Central memory CD8-positive, alpha-beta T cell (primary cell): ENCODE results near the gene TMEM106B.

Experiments
- ATAC-seq: fragments of 150-1000 bp; cut with Tn5 transposase; replicated peaks from 2 replicates; pipeline ENCODE4 v1.10.0; 2022; ENCODE audit warnings: mild to moderate bottlenecking, moderate FRiP score, moderate number of reproducible peaks; ENCODE audit not compliant: poor library complexity, severe bottlenecking; ENCODE audit errors: extremely low read depth
- DNase-seq, 2 donors: peaks; one replicate each; pipeline ENCODE4 v3.0.0; 2021; ENCODE audit warnings: low spot score in 2 of 2
- H3K27ac Mint-ChIP-seq: one replicate; pipeline ENCODE4 v1.8.0; 2022; ENCODE audit warnings: low read depth, mild to moderate bottlenecking, moderate library complexity, mixed read lengths
- H3K27me3 Mint-ChIP-seq: one replicate; pipeline ENCODE4 v1.8.0; 2022; ENCODE audit warnings: mixed read lengths
- H3K36me3 Mint-ChIP-seq: one replicate; pipeline ENCODE4 v1.8.0; 2022; ENCODE audit warnings: mild to moderate bottlenecking, moderate library complexity, mixed read lengths; ENCODE audit not compliant: insufficient read depth
- H3K4me1 Mint-ChIP-seq: one replicate; pipeline ENCODE4 v1.8.0; 2022; ENCODE audit warnings: mixed read lengths
- H3K4me3 Mint-ChIP-seq: one replicate; pipeline ENCODE4 v1.8.0; 2022; ENCODE audit warnings: mild to moderate bottlenecking, moderate library complexity, mixed read lengths
- H3K9me3 Mint-ChIP-seq: one replicate; pipeline ENCODE4 v1.8.0; 2022; ENCODE audit warnings: mixed read lengths

TMEM106B gene

DNA sequence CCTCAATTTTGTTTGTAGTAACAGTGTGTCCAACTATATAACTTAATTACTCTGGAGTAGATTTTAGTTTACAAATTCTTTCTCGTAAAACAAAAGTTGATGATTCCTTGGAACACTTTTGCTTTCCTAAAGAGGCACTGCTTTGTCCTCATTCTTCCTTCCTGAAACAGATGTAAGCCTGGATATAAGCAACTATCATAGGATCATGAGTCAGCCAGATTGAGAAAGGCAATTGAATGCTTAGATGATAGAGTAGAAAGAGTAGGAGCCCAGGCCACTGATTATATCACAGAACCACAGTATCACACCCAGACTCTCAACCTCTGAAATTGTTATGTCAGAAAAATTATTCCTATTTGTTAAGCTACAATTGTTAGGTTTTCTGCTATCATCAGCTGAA is 69.9 kb downstream of the TMEM106B start:
- Mint-ChIP-seq H3K27ac (no peak overlapping the region), H3K9me3 (no peaks in the 10 kb centered on the region), H3K4me1 (no peaks in the 10 kb centered on the region), H3K4me3 (no peak overlapping the region), H3K36me3 (no peaks in the 10 kb centered on the region), H3K27me3 (peaks cover 57% of the 10 kb centered on the region)
- ATAC-seq (no peak), DNase-seq (no peak)

DNA sequence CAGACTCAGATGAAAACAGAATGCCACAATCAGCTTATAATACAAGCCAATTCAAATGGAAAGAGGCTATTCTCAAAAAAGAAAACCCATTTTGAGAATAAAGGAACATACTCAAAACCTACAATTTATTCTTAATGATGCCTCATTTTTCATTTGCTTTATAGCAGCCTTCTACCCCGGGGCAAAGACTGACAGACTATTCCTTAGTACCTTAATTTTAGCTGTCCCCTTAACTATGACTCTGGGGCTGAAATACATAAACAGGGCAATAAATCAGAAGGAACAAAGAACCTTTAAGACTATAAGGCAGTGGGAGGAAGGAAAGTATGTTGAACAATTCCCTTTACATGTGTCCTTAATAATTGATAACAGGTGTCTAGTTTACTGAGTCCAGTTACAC is 76.8 kb downstream of the TMEM106B start:
- H3K4me1 Mint-ChIP-seq = no peaks in the 10 kb centered on the region
- H3K9me3 Mint-ChIP-seq = no peaks in the 10 kb centered on the region
- no peaks in the 10 kb centered on the region for H3K36me3 Mint-ChIP-seq
- ATAC-seq = no peak
- no peak overlapping the region for H3K4me3 Mint-ChIP-seq
- peaks cover 18% of the 10 kb centered on the region for H3K27me3 Mint-ChIP-seq
- DNase-seq = no peak
- H3K27ac Mint-ChIP-seq = no peak overlapping the region

DNA sequence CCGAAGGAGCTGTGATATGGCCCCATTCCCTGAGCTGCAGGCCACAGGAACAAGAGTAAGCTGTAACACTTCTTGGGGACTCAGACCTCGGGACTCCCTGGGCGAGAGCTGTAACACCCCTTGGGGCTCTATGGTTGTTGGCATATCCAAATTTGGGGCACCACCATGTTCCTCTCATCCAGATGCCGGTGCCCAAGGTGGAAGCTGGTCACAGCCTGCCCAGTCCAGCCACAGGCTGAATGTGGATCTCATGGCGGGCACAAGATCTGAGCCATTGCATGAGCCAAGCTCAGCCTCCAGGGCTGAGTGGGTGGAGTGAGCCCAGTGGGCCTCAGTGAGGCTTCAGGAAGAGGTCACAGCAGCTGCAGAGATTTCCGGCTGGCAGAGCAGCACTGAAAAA is 78.9 kb downstream of the TMEM106B start:
- Mint-ChIP-seq H3K4me1 (no peaks in the 10 kb centered on the region), H3K4me3 (no peak overlapping the region), H3K36me3 (no peaks in the 10 kb centered on the region), H3K9me3 (no peaks in the 10 kb centered on the region), H3K27me3 (peaks cover 11% of the 10 kb centered on the region), H3K27ac (no peak overlapping the region)
- DNase-seq = no peak
- no peak for ATAC-seq

DNA sequence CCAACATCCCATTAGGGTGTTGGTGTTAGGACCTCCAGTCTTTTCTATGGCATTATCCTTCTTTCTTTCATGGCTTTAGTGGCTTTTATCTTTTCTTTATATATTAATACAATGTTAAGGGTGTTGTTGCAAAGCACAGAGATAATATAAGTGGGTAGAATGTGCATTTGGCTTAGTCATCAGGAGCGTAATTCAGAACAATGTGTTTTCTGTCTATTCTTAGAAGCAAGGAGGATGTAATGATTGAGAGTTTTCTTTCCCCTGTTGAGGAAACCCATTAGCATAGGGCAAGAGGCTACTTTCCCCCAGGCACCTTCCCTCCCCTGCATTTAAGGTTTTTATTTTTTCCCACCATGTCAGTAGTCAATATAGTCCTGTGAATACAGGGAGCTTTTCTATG is 79.7 kb downstream of the TMEM106B start:
- Mint-ChIP-seq H3K27me3 (peaks cover 18% of the 10 kb centered on the region), H3K36me3 (no peaks in the 10 kb centered on the region), H3K4me1 (no peaks in the 10 kb centered on the region), H3K9me3 (no peaks in the 10 kb centered on the region), H3K27ac (no peak overlapping the region), H3K4me3 (no peak overlapping the region)
- ATAC-seq = no peak
- DNase-seq = no peak

DNA sequence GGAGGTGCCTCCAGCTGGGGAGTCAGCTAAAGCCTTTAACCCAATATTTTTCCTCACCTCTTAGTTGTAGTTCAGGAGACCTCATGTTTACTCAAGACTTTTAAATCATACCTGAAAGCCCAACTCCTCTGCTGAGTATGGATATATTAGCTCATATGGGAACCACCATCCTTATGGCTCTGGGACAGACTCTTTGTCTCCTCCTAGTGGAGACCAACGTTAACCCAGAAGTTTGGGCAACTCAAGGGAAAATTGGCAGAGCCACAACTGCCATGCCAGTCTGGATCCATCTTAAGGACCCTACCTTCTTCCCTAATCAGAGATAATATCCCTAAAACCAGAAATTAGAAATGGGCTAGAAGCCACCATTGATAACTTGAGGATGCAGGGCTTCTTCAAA is 80.8 kb downstream of the TMEM106B start:
- Mint-ChIP-seq H3K27me3 (peaks cover 22% of the 10 kb centered on the region), H3K36me3 (no peaks in the 10 kb centered on the region), H3K27ac (no peak overlapping the region), H3K4me3 (no peak overlapping the region), H3K9me3 (no peaks in the 10 kb centered on the region), H3K4me1 (no peaks in the 10 kb centered on the region)
- no peak for DNase-seq
- no peak for ATAC-seq
